ENCODE measurements around the gene CIBAR2. TPM values are rescaled to one million over a fixed set of nuclear protein-coding genes. Genes with fewer than 3 reads are reported as not detected.
A peak's percentile ranks its signal among the peaks of the same experiment; 100 is the strongest.

CIBAR2 gene
- total RNA-seq, 1 donor from 2014 or later = not detected

DNA sequence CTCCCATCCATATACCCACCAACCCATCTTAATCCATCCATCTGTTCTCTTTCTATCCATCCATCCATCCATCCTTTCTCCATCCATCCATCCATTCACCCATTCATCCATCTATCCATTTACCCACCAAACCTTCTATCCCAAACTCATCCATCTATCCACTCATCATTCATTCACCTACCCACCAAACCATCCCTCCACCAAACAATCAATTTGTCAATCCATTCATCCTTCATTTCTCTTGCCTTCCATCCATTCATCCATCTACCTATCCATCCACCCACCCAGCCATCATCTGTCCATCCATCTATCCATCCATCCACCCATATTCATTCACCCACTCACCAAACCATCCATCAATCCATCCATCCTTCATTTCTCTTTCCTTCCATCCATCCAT, 44.6 kb upstream of the CIBAR2 start:
- TF ChIP-seq, protein P1, sequence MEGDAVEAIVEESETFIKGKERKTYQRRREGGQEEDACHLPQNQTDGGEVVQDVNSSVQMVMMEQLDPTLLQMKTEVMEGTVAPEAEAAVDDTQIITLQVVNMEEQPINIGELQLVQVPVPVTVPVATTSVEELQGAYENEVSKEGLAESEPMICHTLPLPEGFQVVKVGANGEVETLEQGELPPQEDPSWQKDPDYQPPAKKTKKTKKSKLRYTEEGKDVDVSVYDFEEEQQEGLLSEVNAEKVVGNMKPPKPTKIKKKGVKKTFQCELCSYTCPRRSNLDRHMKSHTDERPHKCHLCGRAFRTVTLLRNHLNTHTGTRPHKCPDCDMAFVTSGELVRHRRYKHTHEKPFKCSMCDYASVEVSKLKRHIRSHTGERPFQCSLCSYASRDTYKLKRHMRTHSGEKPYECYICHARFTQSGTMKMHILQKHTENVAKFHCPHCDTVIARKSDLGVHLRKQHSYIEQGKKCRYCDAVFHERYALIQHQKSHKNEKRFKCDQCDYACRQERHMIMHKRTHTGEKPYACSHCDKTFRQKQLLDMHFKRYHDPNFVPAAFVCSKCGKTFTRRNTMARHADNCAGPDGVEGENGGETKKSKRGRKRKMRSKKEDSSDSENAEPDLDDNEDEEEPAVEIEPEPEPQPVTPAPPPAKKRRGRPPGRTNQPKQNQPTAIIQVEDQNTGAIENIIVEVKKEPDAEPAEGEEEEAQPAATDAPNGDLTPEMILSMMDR (IDR thresholded peaks at IDR 0.05; ENCODE audit: insufficient read depth, low read length, severe bottlenecking) = no peak
- H3K36me3 ChIP-seq (ENCODE audit: control insufficient read depth, insufficient read depth, low read length) = no peaks in the 10 kb centered on the region
- DNase-seq (ENCODE audit: low read depth) (no peak), FAIRE-seq (no peak)
- H3K27me3 ChIP-seq (ENCODE audit: control insufficient read depth, insufficient read depth, low read length) = peaks cover 2% of the 10 kb centered on the region
- no peak overlapping the region for H3K4me3 ChIP-seq (ENCODE audit: low read depth, low read length)

DNA sequence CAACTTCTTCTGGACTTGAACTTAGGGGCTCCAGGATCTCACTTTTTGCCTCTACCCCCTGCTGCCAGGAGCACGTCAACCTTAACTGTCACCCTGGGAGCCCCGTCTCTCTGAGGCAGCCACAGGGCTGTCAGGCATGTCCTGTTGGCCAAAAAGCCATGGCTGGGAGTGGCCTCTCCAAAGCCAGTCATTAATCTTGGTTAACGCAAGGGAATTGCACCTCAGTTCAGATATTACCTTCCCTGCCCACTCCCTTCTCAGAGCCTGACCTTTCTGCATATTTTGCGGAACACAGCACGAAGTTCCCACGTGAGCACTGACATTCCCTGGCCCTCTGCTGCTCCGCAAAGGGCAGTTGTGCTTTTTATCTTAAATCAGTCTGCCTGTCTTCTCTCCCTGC, 44.2 kb upstream of the CIBAR2 start:
- no peak for DNase-seq (ENCODE audit: low read depth)
- Histone ChIP-seq H3K4me3 (ENCODE audit: low read depth, low read length) (no peak overlapping the region), H3K27me3 (ENCODE audit: control insufficient read depth, insufficient read depth, low read length) (peaks cover 2% of the 10 kb centered on the region), H3K36me3 (ENCODE audit: control insufficient read depth, insufficient read depth, low read length) (no peaks in the 10 kb centered on the region)
- FAIRE-seq = no peak
- TF ChIP-seq, protein P1 (IDR thresholded peaks at IDR 0.05; ENCODE audit: insufficient read depth, low read length, severe bottlenecking) = no peak

DNA sequence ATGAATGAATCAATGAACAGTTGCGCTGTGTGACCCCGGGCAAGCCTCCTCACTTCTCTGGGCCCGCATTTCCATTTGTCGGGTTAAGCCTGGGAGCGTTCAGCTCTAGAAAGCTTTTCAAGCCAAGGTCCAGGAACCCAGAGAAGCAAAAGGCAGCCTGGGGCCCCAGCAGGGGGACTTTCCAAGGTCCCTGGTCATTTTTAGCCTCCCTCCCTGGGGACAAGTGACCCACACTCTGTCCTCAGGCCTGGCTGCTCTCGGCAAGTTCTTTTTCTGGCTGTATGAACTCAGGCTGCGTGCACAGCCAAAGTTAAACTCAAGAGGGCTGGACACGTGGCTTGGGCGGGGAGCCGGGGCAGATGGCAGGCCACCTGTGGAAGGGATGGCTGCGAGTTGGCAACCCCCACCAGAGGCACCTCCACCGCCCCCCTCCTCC, 41.4 kb upstream of the CIBAR2 start:
- FAIRE-seq = no peak

DNA sequence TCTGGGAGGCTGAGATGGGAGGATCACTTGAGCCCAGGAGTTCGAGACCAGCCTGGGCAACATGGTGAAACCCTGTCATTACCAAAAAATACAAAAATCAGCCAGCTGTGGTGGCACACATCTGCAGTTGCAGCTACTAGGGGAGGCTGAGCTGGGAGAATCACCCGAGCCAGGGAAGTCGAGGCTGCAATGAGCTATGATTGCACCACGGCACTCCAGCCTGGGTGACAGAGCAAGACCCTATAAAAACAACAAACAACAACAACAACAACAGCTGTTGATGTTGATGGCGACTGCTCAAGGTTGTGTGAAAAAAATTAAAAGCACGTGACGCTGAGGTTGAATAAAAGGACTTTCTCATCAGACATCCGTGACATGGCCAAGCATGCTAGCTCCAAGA, 40.8 kb upstream of the CIBAR2 start:
- Histone ChIP-seq H3K4me3 (ENCODE audit: low read depth, low read length) (no peak overlapping the region), H3K36me3 (ENCODE audit: control insufficient read depth, insufficient read depth, low read length) (no peaks in the 10 kb centered on the region), H3K27me3 (ENCODE audit: control insufficient read depth, insufficient read depth, low read length) (no peaks in the 10 kb centered on the region)
- no peak for DNase-seq (ENCODE audit: low read depth)
- TF ChIP-seq, protein P1 (IDR thresholded peaks at IDR 0.05; ENCODE audit: insufficient read depth, low read length, severe bottlenecking) = no peak
- no peak for FAIRE-seq

More for the DNA sequence above, 41.4 kb upstream of the CIBAR2 start:
- Histone ChIP-seq H3K36me3 (ENCODE audit: control insufficient read depth, insufficient read depth, low read length) (no peaks in the 10 kb centered on the region), H3K27me3 (ENCODE audit: control insufficient read depth, insufficient read depth, low read length) (peaks cover 2% of the 10 kb centered on the region), H3K4me3 (ENCODE audit: low read depth, low read length) (no peak overlapping the region)
- no peak for DNase-seq (ENCODE audit: low read depth)
- TF ChIP-seq, protein P1 (IDR thresholded peaks at IDR 0.05; ENCODE audit: insufficient read depth, low read length, severe bottlenecking) = no peak

DNA sequence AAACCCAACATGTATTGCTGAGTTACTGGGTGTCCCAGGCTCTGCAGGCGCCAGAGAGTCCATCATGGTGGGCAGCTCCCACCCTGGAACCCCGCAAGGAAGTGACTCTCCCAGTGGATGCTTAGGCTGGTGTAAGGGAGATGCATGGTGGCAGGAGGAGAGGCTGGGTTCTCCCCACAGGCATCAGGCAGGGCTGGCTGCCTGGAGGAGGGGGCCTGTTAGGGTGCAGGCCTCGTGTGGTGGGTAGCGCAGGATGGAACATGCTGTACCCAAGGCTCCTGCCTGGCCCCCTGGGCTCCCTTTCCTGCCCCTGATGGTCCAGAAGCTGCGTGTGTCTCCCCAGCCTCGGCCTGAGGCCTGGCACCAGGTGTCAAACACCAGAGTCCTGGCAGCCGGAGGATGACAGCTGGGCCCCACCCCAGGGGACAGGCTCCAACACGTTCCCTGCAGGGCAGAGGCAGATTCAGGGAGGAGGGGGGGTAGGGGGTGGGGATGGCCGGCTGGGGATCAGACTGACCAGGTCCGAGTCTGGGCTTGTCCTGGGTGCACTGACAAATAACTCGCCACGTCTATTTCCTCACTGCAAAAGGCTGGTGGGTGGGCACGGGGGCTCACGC, 40.2 kb upstream of the CIBAR2 start:
- no peaks in the 10 kb centered on the region for H3K27me3 ChIP-seq (ENCODE audit: control insufficient read depth, insufficient read depth, low read length)
- no peak for FAIRE-seq
- H3K4me3 ChIP-seq (ENCODE audit: low read depth, low read length) = no peak overlapping the region
- DNase-seq (ENCODE audit: low read depth) = peak; percentile 63
- TF ChIP-seq, protein P1 (IDR thresholded peaks at IDR 0.05; ENCODE audit: insufficient read depth, low read length, severe bottlenecking) = no peak
- H3K36me3 ChIP-seq (ENCODE audit: control insufficient read depth, insufficient read depth, low read length) = no peaks in the 10 kb centered on the region

Data from bronchial epithelial cell (primary cell).